Caki2 (cell line): Measurements from ENCODE around the gene BBLN. TPM values are rescaled to one million over a fixed set of nuclear protein-coding genes. Genes with fewer than 3 reads are reported as not detected.

Source experiments
- DNase-seq: peaks from one replicate; pipeline ENCODE4 v3.0.0-alpha.2; 2015; ENCODE audit warnings: low read depth
- in situ Hi-C: cut with HindIII; loops from 2 replicates; pipeline ENCODE4 v1.10.0; 2016; ENCODE audit warnings: low sequenced_read_pairs, low pct_unique_long_range_greater_than_20kb, mixed read lengths
- total RNA-seq: library from RNA; depleted of rRNA; stranded (reverse); fragments of >200 nt; shearing (Covaris generic); gene quantifications from 2 replicates; pipeline ENCODE4 v1.2.3, GENCODE V29; 2014; ENCODE audit warnings: low replicate concordance

The BBLN gene
- total RNA-seq, 1 experiment from 2014 or later = 199 TPM

DNA sequence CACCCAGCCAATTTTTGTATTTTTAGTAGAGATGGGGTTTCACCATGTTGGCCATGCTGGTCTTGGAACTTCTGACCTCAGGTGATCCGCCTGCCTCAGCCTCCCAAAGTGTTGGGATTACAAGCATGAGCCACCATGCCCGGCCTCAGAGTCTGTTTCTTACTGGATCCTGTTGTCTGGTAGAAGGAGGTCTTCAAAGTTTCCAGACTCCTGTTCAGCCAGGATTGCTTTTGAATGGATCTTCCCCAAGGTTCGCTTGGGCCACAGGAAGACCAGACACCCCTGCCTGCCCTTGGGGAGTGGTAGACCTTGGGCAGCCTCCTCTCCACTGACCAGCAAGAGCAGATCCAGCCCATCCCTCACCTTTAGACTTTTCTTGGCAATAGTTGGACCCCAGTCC lies 18.5 kb upstream of the BBLN start:
- in situ Hi-C loops = no loop called here
- DNase-seq = no peak

DNA sequence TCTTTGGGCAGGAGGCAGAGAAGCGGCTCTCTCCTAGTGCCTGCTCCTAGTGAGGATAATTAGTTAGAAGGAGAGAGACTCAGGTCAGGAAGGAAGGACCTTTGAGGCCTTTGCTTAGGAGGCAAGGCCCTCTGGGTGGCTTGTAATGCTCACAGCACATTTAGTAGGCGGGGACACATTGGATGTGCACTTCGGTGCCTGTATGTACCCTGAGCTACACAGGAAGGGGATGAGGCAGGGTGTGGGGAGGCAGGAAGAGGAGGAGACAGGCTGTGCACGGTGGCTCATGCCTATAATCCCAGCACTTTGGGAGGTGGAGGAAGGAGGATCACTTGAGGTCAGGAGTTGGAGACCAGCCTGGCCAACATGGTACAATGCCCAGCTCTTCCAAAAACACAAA lies 18.0 kb upstream of the BBLN start:
- no peak for DNase-seq
- in situ Hi-C loops = no loop called here

DNA sequence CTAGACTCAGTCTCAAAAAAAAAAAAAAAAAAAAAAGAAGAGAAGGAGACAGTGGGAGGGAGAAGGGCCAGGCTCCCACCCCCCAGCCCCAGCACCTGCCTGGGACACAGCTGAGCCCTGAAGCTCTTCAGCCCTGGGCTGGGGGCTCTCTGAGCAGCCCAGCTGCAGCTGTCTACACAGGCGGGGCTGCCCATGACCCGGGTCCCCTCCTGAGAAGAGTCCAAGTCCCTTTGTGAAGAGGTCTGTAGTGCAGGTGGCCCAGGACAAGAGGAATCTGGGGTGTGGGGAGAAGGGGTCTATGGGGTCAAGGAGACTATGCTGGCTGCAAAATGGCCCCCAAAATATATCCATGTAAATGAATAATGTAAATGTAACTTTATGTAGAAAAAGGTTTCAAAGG lies 17.5 kb upstream of the BBLN start:
- in situ Hi-C loops = no loop called here
- no peak for DNase-seq

DNA sequence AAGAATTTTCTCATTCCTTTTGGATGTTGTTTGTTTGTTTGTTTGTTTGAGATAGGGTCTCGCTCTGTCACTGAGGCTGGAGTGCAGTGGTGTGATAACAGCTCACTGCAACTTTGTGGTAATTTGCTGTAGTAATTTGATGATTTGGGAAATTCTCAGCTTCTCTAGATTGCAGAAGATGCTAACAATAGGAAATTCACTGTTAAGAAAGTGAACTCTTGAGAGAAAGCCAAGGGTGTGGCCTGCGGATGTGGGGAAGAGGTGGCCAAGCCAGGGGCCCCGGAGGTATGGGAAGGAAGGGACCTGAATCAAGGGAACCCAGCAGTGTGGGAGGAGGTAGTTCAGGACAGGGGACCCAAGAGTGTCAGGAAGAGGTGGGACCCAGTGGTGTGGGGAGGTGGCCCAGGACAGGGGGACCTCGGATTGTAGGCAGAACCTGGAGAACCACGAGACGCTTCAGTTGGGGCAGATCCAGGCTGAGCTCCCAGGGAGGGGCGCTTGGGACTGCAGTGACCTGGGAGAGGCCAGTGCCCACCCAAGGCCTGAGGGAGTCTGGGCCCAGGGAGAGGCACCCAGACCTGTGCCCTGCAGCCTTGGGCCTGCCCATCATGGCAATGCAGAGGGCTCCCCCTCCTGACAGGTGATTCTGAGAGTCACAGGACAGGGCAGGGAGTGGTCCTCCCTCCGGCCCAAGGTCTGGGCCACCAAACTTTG lies 16.4 kb upstream of the BBLN start:
- no peak for DNase-seq
- in situ Hi-C loops = no loop called here

DNA sequence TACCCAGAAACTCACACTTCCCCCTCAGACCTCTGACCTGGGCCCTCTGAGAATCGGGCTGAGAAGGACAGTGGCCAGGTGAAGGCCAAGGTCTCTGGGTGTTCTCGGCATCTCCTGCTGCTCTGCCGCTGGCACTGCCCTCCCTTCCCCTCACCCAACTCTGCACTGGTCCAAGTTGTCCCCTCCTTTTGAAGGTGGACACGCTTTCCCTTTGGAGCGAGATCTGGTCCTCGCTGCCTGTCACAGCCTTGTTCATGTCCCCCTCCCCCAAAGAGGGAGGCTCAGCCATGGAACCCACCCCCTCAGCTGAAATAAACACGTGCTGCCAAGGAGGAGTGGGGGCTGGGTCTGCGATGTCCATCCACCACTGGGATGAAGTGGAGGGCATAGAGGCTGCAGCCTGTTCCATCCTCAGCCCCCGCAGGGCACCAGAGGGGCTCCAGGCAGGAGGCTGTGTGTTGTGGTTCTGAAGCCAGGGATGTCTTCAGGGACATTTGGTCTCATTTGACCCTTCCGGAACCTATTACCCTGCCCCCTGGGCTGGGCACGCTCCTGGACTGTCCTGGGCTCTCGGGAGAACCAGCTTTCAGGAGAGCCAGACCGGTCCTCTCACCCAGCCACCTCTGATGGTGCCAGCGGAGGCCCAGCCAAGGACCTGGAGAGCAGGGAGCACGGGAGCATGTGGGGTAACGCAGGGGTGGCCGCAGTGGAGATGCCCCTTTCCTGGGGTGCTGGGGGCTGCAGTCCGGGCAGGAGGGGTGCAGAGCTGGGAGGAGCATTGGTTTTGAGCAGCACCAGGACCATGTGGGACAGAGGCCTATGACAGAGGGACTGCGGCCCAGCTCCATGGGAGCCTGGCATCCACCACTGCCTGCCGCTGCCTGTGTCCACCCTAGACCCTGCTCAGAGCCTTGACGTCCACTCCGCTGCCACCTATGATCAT lies 15.6 kb upstream of the BBLN start:
- DNase-seq = no peak
- in situ Hi-C loops = no loop called here

DNA sequence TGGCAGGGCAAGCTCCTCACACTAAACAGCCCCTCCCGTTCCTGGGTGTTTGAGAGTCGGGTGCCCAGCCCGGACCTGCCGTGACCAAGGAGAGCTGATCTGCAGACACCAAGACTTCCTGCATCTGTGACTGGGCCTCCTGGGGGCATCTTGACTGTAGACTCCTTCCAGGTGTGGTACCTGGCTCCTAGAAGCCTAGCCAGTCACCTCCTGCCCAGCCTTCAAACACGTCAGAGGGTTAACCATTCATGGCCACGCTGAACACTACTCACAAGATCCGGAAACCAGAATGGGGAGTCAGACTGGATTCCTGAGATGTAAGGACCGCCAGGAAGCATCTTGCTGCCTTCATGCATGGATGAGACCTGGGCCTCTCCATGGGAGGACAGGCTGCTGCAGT lies 14.5 kb upstream of the BBLN start:
- DNase-seq = no peak
- in situ Hi-C loops = no loop called here

DNA sequence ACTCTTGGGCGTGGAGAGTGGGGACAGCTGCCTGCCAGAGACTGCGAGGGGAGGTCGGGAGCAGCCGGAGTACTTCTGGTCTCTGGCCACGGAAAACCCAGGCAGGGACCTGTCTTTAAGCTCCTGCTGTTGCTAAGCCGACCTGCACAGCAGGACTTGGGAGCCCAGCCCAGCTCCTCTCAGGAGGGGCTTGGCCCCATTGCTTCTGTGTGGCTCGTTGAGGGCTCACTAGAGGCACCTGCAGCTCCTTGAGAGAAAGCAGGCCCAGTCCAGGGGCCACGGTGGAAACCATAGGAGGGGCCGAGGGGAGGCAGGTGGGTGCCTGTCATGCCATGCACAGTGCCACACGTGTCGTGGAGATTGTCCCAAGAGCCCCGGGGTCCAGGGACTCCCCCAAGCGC lies 14.1 kb upstream of the BBLN start:
- no peak for DNase-seq
- in situ Hi-C loops = no loop called here

DNA sequence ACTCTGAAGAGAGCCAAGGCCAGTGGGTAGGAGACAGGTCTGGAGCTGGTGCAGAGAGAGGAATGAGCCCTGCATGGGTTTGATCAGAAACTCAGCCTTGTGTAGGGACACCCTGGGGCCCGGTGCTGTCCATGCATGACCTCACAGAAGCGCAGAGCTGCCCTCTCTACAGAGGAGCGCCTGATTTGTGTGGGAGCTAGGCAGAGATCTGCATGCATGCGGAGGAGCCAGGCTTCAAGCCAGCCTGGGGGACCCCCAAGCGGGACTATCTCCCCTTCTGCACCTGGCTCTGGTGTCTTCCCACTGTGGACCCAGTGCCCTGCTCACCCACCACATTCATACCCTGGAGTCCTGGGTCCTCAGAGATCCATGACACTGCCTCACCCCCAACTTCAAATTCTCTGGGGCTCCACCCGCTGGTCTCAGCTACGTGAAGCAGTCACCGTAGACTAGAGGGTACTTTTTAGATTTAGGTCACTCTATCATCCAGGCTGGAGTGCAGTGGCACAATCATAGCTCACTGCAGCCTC lies 13.4 kb upstream of the BBLN start:
- in situ Hi-C loops = no loop called here
- no peak for DNase-seq

DNA sequence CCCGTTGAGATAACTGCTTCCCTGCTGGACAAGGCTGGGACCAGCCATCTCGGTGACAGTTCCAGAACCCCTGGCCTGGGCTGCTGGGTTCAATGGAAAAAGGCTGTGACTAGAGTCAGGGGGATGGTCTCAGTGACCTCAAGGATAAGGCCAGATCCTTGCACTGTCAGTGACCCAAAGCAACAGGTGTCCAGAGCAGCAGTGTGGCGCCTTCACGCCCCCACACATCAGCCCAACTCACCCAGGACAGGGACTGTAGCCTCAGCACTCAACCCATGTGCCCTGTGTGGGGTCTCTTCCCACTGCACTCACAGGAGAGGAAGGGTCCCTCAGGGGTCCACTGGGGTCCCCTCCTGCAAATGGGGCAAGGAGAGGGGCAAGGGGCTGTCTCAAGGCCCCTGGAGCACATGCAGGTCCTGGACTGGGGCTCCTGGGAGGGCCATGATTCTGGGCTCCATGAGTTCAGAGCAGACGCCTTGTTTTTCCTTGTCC lies 11.5 kb upstream of the BBLN start:
- in situ Hi-C loops = no loop called here
- no peak for DNase-seq

DNA sequence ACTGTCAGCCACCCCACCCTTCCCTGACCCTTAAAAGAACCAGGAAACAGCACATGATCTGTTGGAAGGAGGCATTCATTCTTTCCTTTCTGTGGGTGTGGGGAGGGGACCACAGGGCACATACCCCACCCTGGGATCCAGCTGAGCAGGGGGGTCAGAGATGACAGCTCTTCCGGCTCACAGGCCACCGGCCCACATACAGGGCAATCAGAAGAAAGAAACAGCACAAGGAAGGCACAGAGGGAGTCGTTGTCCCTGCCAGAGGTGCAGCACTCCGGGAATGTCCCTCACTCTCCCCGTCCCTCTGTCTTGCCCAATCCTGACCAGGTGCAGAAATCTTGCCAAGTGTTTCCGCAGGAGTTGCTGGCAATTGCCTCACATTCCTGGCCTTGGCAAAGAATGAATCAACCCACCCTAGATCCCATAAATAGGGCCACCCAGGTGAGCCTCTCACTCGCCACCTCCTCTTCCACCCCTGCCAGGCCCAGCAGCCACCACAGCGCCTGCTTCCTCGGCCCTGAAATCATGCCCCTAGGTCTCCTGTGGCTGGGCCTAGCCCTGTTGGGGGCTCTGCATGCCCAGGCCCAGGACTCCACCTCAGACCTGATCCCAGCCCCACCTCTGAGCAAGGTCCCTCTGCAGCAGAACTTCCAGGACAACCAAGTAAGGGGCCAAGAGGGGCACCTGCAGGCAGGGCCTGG lies 10.9 kb upstream of the BBLN start, which contains the start of gene LCN2:
Gene LCN2 (plus strand): TSS at position 453 of the 701 bp plus-strand sequence. CDS start 73 bp downstream, at position 526.
- in situ Hi-C loops = no loop called here
- DNase-seq = peak; percentile 57

DNA sequence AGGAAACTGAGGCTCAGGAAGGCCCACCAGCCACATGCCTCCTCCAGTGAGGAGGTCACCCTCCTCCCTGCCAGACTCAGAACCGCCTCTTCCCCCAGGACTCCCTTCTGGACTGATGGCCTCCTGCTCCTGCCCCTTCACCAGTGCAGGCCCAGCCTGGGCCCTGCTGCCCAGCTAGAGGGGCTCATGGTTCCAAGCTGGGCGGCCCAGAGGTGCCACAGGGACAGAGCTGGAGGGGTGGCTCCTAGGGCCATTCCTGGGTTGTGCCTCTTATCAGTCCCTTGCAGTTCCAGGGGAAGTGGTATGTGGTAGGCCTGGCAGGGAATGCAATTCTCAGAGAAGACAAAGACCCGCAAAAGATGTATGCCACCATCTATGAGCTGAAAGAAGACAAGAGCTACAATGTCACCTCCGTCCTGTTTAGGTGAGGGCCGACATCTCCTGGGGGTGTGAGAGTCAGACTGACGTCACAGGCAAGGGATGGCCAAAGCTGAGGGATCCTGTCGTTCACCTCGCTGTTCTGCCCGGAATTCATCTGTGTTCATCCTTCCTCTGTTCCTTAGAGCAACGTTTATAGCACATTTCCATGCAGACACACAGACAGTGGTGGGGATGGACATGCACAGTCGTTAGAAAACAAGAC lies 10.0 kb upstream of the BBLN start:
- no peak for DNase-seq
- in situ Hi-C loops = no loop called here

DNA sequence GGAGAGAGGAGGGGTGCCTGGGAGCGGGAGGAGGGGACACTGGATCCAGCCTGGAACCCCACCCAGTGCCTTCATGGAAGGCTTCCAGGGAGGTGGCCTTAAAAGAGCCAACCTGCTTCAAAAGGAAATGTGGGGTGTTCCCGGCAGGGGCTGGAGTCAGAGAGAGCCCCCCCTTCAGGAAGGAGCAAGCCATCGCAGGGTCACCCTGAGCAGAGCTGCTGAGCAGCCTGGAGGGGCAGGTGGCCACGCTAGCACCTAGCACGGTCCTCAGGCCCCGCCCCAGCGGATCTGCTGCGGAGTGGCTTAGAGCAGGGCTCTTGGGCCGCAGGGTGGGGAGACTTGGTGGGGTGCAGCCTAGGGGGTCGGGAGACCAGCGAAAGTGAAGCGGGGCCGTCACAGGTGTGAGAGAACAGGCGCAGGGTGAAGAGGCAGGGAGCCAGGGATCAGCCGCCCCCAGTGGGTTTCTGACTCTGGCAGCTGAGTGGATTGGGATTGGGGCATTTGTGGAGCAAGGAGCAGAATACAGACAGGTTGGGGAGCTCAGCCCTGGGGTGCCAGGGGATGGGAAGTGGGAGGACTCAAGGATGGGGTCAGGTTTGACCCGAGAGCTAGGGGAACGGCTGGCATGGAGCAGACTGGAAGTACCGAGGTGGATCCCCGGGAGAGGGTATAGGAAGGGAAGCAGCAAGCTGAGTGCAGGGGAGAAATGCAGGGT lies 9.3 kb upstream of the BBLN start:
- no peak for DNase-seq
- in situ Hi-C loops = no loop called here

DNA sequence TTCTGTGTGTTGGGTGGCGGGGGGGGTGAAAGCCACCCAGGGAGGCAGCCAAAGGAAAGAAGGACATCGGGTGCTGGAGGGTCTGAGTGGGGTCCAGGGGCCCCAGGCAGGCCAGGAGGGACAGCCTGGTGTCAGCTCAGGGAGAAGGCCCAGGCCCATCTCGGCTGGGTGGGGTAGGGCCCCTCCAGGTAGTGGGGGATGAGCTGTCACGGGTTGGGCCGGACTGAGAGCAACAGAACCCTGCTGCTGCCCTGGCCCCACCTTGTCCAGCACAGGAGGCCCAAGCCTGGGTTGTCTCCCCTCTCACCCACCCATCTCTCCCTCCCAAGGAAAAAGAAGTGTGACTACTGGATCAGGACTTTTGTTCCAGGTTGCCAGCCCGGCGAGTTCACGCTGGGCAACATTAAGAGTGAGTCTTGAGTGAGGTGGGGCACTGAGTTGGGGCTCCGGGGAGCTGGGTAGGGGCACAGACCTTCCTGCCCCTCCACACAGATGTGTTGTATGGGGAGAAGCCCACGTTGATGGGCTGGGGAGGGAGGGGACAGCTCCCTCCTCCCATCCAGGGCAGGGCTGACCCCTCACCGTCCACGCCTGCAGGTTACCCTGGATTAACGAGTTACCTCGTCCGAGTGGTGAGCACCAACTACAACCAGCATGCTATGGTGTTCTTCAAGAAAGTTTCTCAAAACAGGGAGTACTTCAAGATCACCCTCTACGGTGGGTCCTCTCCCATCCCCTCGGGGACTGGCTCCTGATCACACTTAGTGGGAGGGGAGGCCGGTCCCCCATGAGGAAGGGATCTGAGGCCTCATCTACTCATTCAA lies 8.5 kb upstream of the BBLN start:
- in situ Hi-C loops = no loop called here
- no peak for DNase-seq

DNA sequence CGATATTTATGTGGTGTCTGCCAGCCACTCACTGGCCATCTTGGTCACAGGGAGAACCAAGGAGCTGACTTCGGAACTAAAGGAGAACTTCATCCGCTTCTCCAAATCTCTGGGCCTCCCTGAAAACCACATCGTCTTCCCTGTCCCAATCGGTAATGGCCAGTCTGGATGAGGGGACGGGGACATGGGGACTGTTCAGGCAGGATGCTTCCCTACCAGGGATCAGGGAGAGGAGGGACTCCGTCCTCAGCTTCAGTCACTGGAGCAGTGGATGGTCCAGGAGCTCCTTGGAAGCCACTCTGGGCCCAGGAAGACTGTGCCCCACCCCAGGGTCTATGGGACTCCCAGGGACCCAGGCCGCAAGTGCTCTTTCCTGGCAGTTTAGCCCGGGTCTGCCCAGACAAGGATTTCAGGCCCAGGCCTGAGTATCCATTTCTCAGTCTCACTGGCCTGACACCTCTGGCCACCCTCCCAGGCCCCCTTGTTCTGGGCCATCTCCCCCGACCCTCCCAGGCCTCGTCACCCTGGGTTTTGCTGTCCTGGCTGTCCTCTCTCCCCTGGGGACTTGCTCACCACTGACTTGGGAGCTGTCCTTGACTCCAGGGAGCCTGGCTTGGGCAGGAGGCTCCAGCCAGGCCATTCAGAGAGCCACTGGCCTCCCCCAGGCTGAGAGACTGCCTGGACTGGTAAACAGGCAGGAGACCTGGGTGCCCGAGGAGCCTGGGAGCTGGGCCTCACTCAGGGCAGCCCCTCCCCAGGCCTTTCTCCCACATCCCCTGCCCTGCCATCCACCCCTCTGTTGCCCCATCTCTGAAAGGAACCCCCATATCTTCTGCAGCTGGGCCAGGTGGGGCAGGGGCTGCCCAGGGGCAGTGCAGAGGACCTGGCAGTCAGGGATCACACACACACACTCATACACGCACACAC lies 7.7 kb upstream of the BBLN start:
- no peak for DNase-seq
- in situ Hi-C loops = no loop called here

DNA sequence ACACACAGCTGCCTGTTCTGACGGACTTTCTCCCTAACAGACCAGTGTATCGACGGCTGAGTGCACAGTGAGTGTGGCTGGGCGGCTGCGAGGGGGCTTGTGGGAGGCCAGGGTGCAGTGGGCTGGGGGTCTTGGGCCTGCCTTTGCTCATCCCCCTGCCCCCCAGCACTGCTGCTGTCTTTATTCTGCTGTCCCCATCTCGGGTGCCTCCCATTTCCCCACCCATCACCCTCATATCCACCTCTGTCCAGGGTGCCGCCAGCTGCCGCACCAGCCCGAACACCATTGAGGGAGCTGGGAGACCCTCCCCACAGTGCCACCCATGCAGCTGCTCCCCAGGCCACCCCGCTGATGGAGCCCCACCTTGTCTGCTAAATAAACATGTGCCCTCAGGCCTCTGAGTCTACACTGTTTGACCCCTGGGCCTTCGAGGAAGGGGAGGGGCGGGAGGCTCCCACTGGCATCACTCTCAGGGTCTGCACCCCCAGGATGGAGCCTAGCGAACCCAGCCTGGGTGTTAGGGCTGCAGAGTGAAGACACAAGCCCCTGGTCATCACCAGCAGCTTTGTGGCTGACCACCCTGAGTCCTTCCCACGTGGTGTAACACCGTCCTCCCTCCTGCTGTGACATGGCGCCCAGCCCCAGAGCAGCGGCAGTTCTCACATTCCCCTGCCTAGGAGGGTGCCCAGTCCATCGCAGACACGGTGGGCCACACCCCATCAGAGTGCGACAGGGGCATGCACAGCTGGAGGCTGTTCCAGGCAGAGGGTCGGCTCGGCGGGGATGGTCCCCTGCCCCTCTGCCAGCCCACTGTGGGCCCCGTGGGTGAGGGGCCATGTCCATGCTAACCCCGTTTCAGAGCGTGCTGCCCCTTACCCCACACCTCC lies 6.8 kb upstream of the BBLN start:
- no peak for DNase-seq
- in situ Hi-C loops = no loop called here
